ENCODE data around the gene ASAP2. TPM values are rescaled to one million over a fixed set of nuclear protein-coding genes. Genes with fewer than 3 reads are reported as not detected.

The ASAP2 gene
- total RNA-seq, 1 donor from 2014 or later: 24.3 TPM

GRCh38 chr2:9356261-9356660, 149.6 kb downstream of the ASAP2 start:
- H3K27me3 ChIP-seq (ENCODE audit: low read depth): no peaks in the 10 kb centered on the region
- peaks cover 69% of the 10 kb centered on the region for H3K36me3 ChIP-seq
- no peak for ATAC-seq
- no peaks in the 10 kb centered on the region for H3K4me1 ChIP-seq
- intact Hi-C loops (cut with DNase I): no loop called here
- TF ChIP-seq, protein P1, sequence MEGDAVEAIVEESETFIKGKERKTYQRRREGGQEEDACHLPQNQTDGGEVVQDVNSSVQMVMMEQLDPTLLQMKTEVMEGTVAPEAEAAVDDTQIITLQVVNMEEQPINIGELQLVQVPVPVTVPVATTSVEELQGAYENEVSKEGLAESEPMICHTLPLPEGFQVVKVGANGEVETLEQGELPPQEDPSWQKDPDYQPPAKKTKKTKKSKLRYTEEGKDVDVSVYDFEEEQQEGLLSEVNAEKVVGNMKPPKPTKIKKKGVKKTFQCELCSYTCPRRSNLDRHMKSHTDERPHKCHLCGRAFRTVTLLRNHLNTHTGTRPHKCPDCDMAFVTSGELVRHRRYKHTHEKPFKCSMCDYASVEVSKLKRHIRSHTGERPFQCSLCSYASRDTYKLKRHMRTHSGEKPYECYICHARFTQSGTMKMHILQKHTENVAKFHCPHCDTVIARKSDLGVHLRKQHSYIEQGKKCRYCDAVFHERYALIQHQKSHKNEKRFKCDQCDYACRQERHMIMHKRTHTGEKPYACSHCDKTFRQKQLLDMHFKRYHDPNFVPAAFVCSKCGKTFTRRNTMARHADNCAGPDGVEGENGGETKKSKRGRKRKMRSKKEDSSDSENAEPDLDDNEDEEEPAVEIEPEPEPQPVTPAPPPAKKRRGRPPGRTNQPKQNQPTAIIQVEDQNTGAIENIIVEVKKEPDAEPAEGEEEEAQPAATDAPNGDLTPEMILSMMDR (IDR thresholded peaks at IDR 0.05): no peak
- no peaks in the 10 kb centered on the region for H3K9me3 ChIP-seq
- H3K4me3 ChIP-seq: no peak overlapping the region
- no peak for DNase-seq
- H3K27ac ChIP-seq: no peak overlapping the region

DNA sequence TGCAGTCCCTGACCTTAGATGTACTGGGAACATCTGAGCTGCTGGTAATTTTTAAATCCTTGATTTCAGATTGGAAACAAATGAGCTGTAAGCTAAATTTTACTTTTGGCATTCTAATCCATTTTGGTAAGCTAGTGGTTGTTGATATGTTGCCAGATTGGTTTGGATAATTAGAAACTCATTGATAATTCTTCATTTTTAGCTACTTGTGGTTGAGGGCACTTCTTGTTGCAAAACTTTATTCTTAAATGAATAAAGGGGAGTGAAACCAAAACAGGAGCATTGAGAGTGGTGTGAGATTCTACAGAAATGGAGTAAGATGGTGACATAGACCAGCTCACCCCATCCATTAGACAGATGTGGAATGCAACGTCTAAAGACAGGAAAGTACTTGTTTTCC, 152.2 kb downstream of the ASAP2 start:
- no peak overlapping the region for H3K27ac ChIP-seq
- DNase-seq (no peak), ATAC-seq (no peak)
- TF ChIP-seq, protein P1 (IDR thresholded peaks at IDR 0.05): no peak
- H3K36me3 ChIP-seq: peaks cover 78% of the 10 kb centered on the region
- no peaks in the 10 kb centered on the region for H3K27me3 ChIP-seq (ENCODE audit: low read depth)
- H3K4me1 ChIP-seq: no peaks in the 10 kb centered on the region
- intact Hi-C loops (cut with DNase I): no loop called here
- no peak overlapping the region for H3K4me3 ChIP-seq
- H3K9me3 ChIP-seq: no peaks in the 10 kb centered on the region

DNA sequence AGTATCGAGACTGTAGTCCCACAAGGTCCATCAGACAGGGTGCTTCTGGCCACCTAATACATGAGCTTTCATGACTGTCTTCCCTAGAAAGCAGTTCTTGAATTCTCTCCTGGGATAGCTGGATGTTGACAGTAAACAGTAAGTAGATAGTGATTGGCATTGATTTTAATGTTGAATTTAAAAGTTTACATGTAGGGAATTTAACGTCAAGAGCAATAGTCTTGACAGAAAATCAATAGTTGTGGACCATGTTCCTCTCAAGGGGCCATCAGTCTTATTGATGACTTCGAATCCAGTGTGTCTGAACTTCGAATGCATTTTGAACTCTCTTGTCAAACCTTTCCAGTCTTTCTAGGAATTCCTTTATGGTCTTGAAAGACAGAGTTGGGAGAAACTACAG, 152.9 kb downstream of the ASAP2 start:
- peaks cover 76% of the 10 kb centered on the region for H3K36me3 ChIP-seq
- no peak for DNase-seq
- intact Hi-C loops (cut with DNase I): no loop called here
- H3K4me1 ChIP-seq: no peaks in the 10 kb centered on the region
- TF ChIP-seq, protein P1 (IDR thresholded peaks at IDR 0.05): no peak
- H3K27me3 ChIP-seq (ENCODE audit: low read depth): no peaks in the 10 kb centered on the region
- ATAC-seq: no peak
- H3K4me3 ChIP-seq: no peak overlapping the region
- no peak overlapping the region for H3K27ac ChIP-seq
- no peaks in the 10 kb centered on the region for H3K9me3 ChIP-seq

- intact Hi-C loops (cut with DNase I): no loop called here
- no peaks in the 10 kb centered on the region for H3K9me3 ChIP-seq
- TF ChIP-seq, protein P1 (IDR thresholded peaks at IDR 0.05): no peak
- peaks cover 77% of the 10 kb centered on the region for H3K36me3 ChIP-seq
- no peak overlapping the region for H3K4me3 ChIP-seq
- H3K27ac ChIP-seq: no peak overlapping the region
- H3K27me3 ChIP-seq (ENCODE audit: low read depth): no peaks in the 10 kb centered on the region
- no peak for DNase-seq
- ATAC-seq: no peak
- H3K4me1 ChIP-seq: no peaks in the 10 kb centered on the region
These were observed 153.5 kb downstream of the ASAP2 start for GRCh38 chr2:9360110-9360509.

DNA sequence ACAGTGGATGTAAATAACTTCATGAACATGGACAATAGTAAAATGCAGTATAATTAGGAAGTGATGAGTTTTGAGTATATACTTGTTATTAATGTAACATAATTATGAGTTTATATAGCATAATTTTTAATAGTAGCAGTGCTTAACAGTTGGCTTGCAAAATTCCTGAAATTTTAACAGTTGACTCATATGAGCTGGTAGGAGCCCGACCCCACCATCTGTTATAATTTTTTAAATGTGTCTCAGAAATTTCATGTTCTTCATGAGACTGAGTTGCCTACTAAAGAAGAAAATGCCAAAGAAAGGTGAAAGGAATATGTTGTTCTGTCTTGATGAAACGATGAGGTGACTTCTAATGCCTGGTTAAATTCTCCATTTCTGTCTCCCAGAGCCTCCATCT, 154.1 kb downstream of the ASAP2 start:
- ATAC-seq: no peak
- intact Hi-C loops (cut with DNase I): no loop called here
- H3K36me3 ChIP-seq: peaks cover 76% of the 10 kb centered on the region

More for the DNA sequence above, 154.1 kb downstream of the ASAP2 start:
- TF ChIP-seq, protein P1 (IDR thresholded peaks at IDR 0.05): no peak
- Histone ChIP-seq H3K27ac (no peak overlapping the region), H3K4me3 (no peak overlapping the region), H3K9me3 (no peaks in the 10 kb centered on the region), H3K27me3 (ENCODE audit: low read depth) (no peaks in the 10 kb centered on the region), H3K4me1 (no peaks in the 10 kb centered on the region)
- no peak for DNase-seq
